Activated naive CD4-positive, alpha-beta T cell (primary cell): ENCODE results near the gene FPR1.
"Not testable (repeated sequence)": the region's sequence is repeated elsewhere in the genome, so short reads cannot be mapped to it uniquely, and the experiment has no call there.

ENCODE experiments used
- DNase-seq, 4 experiments: peaks; one replicate each; lab custom pipeline; 2025; lab: John Stamatoyannopoulos, UW

Gene FPR1

DNA sequence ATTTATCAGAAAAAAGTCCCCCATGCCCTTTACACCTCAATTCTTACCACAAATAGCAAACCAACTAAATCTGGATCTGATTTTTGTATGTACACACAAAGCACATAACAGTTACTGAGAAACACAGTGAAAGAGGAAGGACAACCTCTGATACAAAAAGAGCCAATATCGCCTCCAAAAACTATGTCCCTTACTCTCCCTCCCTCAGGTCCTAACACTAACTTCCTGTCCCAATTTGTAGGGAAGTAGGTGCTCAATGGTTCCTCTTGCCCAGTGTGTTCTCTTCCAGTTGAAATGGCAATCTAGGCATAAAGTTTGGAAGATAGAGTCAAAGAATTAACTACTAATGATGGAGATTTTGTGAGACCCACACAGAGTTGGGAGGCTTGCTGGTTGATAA is 27.5 kb upstream of the FPR1 start:
- DNase-seq: no peak

DNA sequence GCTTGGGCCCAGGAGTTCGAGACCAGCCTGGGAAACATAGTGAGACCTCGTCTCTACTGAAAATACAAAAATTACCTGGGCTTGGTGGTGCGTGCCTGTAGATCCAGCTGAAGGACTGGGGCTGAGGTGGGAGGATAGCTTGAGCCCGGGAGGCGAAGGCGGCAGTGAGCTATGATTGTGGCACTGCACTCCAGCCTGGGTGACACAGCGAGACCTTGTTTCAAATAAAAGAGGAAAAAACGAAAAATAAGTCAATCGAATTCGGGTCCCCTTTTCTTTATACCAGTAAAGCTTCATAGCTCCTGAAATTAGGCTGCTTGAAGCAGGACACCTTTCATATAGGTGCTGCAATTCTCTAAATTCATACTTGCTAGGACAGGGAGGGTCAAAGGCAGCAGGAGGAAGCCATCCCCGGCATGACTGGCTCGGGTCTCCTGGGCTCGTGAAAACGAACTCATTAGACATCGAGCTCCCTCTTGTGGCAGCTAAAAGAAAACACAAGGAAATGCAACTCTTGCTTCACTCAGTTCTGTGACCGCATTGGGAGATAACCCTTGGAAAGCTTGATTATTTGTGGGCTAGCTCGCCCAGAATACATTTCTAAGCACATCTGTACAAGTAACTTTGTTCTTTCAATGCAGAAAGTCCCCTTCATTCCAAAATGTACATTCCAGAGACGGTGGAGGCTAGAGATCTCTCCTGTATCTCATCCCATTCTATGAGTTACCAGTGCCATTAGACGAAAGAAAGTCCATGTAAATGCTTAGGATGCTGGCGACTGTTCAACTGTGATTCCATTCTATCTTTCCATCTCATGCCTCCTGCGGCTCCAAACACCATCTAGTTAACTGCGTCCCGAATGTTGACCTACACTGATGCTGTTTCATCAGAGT is 26.1 kb upstream of the FPR1 start:
- DNase-seq: no peak

DNA sequence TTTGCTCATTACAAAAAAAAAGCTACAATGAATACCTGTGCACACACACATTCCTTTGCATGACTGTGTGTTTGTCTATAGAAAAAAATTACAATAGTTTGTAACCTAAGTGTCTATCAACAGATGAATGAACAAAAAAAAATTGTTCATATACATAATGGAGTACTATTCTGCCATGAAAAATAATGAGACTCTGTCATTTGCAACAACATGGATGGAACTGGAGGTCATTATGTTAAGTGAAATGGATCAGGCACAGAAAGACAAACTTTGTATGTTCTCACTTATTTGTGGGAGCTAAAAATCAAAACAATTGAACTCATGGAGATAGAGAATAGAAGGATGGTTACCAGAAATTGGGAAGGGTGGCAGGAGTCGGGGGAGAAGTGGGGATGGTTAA is 24.9 kb upstream of the FPR1 start:
- not testable (repeated sequence) for DNase-seq

DNA sequence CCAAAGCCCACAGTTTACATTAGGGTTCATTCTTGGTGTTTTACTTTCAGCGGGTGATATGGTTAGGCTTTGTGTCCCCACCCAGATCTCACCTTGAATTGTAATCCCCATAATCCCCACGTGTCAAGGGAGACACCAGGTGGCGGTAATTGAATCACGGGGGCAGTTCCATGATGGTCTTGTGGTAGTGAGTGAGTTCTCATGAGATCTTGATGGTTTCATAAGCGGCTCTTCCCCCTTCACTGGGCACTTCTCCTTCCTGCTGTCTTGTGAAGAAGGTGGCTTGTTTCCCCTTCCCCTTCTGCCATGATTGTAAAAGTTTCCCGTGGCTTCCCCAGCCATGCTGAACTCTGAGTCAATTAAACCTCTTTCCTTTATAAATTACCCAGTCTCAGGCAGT is 21.3 kb upstream of the FPR1 start:
- DNase-seq: no peak

DNA sequence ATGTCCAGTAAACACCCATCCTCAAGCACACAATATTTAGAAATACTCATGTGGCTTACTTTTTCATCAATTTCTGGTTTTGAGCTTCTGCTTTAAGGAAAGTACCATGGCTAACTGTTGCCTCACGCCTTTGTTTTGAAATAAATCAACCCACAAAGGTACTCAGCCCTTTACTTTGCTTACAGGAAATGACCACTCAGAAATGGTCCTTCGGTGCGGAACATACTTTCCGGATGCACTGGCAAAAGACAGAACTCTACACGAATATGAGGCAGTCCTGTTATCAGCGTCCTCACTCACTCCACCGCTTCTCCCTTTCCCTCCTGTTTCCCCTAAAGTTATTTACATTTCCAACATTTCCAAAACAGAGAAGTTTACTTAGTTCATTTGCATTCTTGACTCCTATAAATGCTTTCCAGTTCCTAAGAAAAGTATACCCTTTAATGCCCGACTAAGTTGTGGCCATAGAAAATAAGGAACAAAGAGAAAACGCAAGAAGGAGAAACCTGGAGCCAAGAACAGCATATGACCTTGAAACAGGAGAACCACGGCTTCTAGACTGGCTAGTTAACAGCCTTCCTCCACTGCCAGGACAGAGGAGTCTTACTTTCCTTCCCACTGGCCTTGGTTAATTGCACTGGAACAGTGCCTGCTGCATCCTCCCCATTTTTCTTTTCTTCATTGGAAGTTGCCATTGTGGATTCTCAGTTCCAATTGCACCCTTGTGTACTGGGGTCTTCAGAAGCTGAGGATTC is 19.9 kb upstream of the FPR1 start:
- DNase-seq: no peak

DNA sequence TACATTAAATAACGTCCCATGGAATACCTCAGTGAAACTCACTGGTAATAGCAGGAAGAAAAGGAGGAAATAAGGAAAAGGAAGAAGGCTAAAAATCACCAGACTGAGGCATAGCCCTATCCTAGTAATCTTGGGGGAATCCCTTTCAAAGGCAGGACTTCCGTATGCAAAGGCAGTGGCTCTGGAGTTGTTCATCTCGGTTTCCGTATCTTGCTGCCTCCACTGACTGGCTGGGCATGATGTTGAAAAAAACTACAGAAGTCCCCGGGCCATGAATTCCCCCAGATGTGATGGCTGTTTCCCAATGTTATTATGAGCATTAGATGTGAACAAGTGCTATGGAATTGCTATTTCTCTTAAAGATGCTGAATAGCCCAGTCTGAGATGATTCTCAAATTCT is 14.8 kb upstream of the FPR1 start:
- DNase-seq: no peak

DNA sequence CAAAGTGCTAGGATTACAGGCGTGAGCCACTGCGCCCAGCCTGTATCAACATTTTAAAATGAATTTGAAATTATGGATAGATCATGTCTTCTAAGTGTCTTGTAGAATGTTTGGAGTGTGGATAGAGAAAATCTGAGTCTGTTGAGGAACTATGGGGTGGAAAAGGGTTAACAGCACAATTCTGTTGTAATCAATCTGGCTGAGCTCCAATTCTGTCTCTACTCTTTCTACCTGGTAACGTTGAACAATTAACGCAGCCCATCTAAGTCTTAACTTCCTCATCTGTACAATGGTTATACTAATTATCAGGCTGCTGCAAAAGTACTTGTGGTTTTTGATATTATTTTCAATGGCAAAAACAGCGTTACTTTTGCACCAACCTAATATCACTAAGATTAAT is 13.4 kb upstream of the FPR1 start:
- DNase-seq: no peak

DNA sequence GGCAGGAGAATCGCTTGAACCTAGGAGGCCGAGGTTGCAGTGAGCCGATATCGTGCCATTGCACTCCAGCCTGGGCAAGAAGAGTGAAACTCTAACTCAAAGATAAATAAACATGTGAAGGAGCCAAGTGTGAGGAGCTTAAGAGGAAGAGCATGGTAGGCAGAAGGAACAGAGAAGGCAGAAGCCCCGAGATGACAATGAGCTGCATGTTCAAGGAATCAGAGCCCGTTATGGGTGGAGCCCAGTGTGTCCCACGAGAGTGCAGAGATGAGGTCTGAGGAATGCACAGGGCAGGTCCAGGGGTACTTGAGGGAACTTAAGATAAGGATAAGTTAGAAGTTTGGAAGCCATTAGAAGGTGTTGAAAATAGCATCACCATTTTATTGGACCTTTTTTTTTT is 10.0 kb upstream of the FPR1 start:
- no peak for DNase-seq

DNA sequence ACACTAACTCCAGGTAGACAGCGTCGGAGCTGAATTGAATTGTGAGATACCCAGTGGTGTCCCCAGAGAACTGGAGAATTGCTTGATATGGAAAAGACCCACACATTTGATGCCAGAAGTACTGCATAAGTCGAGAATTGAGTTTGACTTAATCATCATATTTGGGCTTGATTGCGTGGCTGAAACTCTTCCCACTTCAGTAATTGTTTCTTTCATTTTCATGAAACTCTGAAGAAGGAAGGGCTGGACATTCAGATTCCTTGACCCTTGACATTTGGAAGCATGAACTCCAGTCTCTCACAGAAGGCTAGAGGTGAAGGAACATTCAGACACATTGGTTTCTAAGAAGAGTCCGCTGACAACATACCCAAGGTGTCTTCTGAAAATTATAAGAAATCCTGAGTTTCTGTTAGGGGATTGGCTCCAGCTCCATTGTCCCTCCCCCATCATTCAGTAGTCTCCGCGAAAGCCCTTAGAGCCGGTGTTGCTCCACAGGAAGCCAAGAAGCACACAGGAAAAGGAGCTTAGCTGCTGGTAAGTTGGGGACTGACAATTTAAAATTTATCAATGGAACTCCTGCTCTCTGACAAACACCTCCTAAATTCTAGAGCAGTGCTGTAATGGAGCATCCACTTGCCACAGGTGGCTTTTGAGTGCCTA is 9.1 kb upstream of the FPR1 start, which contains the start of gene FPR2:
Gene FPR2 (plus strand): TSS at position 484 of the 660 bp plus-strand sequence. CDS start 7,479 bp downstream, outside the sequence.
- DNase-seq: no peak

DNA sequence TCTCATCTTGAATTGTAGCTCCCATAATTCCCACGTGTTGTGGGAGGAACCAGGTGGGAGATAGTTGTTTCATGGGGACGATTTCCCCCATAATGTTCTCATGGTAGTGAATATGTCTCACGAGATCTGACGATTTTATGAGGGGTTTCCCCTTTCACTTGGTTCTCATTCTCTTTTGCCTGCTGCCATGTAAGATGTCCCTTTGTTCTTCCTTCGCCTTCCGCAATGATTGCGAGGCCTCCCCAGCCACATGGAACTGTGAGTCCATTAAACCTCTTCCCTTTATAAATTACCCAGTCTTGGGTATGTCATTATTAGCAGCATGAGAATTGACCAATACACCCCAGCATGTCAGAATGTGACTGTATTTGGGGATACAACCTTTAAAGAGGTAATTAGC is 3.9 kb upstream of the FPR1 start:
- no peak for DNase-seq

DNA sequence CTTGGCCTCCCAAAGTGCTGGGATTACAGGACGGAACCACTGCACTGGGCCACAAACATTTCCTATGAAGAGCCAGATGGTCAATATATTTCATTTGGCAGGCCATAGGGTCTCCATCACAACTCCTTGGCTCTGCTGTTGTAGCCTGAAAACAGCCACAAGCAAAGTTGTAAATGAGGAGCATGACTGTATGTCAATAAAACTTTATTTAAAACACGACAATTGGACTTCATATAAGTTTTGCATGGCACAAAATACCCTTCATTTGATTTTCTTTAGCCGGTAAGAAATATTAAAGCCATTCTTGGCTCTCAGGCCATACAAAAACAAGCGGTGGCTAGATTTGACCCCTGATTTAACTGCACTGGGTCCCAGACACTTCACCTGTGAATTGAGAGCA is 3.1 kb upstream of the FPR1 start:
- no peak for DNase-seq

DNA sequence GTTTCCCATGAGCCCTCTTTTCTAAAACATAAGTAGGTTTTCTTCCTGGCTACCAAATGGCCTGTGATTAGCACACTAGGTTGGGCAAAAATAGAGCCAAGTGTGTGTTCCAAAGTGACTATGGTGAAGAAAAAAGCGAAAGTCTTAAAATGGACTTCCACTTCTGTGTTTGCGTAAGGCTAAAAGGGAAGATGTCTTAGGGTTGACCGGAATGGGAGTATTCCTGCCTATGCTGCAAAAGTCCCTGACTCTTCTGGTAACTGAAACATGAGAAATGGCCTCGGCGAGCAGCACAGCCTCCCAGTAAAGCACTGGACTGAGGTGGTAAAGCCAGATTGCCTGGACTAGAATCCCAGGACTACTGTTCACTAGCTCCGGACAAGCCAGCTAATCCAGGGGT is 2.4 kb upstream of the FPR1 start:
- DNase-seq: no peak

DNA sequence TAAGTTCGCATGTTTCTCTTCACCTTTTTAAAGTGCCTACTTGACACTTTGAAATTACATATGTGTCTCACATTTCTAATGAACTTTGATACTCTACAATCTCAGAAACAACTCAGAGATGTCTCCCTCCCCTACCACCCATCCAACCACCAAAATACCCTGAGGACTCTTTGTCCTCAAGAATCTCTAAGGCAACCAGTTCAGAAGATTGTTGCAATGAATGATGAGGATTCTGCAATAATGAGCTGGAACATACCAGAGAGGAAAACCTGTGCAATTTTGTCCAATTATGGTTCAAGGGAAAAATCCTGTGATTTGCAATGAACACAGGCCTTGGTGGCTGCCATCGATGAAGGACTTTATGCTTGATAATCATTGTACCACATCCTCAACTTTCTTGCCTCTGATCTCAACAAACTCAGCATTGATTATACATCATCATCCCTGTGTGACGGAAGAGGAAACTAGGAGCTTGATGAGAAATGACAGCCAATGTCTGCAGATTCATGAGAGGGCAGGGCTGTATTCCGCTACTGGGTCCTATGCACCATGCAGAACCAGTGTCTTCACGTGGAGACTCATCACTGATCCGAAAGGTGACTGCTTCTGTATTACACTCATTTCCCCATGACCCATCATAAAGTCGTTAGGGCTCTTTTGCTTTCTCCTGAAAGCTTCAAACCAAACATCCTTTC is 1.1 kb downstream of the FPR1 start:
- no peak for DNase-seq

DNA sequence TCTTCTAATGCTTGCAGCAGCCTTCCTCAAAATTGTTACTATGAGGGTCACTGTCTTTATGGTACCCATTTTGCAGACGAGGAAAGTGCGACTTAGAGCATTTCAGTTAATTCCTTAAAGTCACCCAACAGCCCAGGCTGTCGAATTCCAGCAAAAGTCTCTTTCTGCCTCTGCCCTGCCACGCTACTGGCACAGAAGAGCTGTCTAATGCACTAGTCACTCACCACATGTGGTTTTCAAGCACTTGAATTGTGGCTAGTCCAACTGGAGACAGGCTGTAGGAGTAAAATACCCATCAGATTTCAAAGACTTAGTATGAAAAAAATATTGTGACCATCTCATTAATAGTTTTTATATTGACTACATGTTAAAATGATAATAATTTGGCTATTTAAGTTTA is 1.7 kb downstream of the FPR1 start:
- no peak for DNase-seq

DNA sequence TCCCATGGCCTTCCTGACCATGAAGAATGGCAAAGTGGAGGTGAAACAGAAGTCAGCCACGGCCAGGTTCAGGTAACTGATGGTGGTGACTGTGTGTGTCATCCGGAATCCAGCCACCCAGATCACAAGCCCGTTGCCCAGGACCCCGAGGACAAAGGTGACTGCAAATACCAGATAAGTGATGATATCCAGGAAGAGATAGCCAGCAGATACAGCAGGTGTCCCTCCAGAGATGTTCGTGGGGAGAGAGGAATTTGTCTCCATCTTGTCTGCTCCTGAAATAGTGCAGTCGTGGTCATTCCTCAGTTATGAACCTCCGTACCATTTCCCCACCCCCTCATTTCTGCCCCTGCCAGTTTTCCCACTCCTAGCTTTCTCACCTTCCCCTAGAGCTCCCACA is 4.9 kb downstream of the FPR1 start:
- no peak for DNase-seq

DNA sequence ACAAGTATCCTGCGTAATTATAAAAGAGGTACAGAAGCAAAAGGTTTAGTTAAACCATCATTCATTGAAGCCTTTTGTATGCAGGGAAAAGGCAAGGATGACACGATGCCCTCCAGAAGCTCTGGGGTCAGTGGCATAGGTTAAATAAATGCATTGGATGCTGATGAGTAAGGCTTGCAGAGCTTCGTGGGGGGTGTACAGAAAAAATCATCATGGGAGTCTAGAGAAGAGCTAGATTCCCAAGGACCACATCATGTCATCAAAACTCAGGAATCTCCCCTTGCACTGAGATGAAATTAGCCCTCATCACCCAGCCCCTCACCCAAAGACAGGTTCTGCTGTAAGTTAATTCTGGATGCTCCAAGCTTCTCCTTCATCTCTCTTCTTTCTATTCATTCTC is 8.3 kb downstream of the FPR1 start:
- no peak for DNase-seq

DNA sequence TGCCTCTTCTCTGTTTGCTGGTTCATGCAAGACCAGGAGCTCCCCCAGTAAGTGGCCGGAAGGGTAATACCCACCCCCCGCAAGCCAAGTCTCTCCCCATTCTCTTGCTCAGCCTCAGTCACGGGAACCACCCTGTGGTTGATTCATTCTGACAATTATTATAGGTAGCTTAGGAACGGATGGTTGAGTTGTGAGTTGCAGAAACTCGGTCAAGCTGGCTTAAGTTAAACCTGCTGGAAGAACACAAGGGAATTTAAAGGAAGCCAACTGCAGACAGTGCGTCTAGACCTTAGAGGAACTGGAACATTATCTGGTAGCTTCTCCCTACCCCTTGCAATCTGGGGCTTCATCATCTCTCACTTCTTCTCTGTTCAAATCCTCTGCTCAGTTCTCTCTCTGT is 8.9 kb downstream of the FPR1 start:
- no peak for DNase-seq

DNA sequence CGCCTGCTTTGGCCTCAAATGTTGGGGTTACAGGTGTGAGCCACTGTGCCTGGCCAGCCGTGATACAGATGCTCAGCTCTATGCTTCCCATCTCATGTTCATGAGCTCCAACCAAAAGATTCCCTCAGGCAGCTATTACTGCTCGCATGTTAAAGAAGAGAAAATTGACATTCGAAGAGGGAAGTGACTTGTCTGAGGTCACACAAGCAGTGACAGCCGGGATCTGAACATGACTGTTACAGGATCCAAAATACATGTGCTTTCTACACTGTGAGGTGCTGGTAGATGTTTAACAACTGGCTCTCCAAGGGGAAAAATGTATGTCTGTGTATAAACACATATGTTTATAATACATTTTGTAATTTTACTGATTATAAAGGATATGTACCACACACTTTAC is 11.3 kb downstream of the FPR1 start:
- no peak for DNase-seq

DNA sequence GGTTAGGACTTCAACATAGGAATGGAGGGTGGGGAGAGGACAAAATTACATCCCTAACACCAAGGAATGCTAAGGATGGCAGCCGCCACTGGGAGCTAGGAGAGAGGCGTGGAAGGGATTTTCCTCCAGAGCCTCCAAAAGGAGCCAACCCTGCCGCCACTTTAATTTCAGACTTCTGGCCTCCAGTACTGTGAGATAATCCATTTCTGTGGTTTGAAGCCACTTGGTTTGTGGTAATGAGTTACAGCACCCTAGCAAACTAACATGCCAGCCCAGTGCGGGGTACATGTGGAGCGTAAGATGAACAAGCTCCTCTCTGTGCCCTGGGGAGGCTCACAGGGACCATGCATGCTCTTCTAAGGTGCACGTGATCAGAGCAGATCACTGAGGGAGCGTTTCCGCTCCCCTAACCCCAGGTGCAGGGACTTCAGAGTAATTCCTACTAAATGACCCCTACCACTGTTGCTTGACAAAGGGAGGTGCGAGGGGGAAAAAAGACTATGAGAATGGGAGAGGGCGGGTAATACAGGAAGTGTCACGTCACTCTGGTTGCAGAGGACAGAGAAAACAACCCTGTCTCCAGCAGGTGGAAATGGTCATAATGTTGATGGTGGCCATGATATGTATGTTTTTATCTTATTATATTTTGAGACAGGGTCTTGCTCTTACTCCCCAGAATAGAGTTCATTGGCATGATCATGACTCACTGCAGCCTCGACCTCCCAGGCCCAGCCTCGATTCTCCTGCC is 12.0 kb downstream of the FPR1 start:
- DNase-seq: no peak

DNA sequence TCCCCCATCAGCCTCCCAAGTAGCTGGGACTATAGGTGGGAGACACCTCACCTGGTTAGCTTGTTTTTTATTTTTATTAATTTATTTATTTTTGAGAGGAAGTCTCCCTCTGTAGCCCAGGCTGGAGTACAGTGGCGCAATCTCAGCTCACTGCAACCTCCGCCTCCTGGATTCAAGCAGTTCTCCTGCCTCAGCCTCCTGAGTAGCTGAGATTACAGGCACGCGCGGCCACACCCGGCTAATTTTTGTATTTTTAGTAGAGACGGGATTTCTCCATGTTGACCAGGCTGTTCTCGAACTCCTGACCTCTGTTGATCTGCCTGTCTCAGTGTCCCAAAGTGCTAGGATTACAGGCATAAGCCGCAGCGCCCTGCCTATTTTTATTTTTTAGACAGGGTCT is 13.2 kb downstream of the FPR1 start:
- DNase-seq: not testable (repeated sequence)

DNA sequence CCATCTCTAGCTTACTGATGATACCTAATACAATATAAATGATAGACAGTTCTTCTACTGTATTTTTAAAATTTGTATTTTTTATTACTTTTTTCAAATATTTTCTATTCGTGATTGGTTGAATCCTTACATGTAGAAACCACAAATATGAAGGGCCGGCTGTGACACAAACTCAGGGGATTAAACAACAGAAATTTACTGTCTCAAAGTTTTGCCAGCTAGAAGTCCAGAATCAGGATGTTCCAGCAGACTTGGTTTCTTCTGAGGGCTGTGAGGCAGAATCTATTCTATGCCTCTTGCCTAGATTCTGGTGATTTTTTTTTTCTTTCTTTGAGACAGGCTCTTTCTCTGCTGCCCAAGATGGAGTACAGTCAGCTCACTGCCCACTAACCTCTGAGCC is 13.8 kb downstream of the FPR1 start:
- DNase-seq: no peak

DNA sequence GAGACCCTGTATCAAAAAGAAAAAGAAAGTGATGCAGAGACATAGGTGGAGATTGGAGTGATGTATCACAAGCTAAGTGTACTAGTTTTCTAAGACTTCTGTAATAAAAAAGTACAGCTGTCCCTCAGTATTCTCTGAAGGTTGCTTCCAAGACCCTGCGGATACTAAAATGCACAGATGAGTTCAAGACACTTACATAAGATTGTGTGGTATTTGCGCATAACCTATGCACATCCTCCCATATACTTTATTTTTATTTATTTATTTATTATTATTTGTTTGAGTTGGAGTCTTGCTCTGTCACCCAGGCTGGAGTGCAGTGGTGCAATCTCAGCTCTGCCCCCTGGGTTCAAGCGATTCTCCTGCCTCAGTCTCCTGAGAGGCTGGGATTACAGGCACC is 14.3 kb downstream of the FPR1 start:
- DNase-seq: no peak
